ENCODE results near the gene PANX2. TPM values are rescaled to one million over a fixed set of nuclear protein-coding genes. Genes with fewer than 3 reads are reported as not detected.

The PANX2 gene
- total and polyA plus RNA-seq, 7 donors = 0.17 to 3.0 (median 0.36) TPM; not detected in 2

DNA sequence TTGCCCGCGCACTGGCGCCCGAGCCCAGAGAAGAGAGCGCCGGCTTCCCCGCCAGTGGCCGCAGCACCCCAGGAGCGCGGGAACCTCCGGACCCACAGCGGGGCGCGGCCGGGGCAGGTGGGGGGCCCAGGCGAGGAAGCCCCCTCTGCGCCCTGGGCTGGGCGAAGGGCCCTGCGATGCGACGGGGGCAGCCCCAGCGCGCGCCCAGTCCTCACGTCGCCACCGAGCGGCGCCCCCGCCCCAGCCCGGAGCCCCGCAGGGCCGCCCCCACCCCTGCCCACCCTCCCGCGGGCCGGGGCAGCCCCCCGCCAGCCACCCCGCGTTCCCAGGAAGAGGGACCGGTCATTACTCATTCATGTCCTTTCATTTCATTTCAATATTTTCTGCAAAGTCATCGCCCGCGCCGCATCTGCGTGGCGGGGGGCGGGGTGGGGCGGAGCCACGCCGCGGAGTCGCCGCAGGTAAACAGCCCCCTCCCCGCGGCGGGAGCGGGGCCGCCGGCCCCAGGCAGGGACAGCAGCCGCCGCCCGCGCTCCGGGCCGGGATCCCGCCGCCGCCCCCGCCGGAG lies 673 bp upstream of the PANX2 start:
- Histone ChIP-seq H3K27me3 (peaks cover 17 to 52% (median 33%) of the 10 kb centered on the region in 3 donors), H3K4me1 (peaks cover 0 to 16% (median 14%) of the 10 kb centered on the region in 4 donors), H3K9me3 (no peaks in the 10 kb centered on the region), H3K27ac (no peak overlapping the region), H3K36me3 (no peaks in the 10 kb centered on the region), H3K4me3 (peak overlapping the region in 3 of 4 donors; percentile 44 to 56 (median 53))
- 1% methylated on average over 70 of the region's 70 CpGs for WGBS, 2 donors
- TF ChIP-seq, protein P1, sequence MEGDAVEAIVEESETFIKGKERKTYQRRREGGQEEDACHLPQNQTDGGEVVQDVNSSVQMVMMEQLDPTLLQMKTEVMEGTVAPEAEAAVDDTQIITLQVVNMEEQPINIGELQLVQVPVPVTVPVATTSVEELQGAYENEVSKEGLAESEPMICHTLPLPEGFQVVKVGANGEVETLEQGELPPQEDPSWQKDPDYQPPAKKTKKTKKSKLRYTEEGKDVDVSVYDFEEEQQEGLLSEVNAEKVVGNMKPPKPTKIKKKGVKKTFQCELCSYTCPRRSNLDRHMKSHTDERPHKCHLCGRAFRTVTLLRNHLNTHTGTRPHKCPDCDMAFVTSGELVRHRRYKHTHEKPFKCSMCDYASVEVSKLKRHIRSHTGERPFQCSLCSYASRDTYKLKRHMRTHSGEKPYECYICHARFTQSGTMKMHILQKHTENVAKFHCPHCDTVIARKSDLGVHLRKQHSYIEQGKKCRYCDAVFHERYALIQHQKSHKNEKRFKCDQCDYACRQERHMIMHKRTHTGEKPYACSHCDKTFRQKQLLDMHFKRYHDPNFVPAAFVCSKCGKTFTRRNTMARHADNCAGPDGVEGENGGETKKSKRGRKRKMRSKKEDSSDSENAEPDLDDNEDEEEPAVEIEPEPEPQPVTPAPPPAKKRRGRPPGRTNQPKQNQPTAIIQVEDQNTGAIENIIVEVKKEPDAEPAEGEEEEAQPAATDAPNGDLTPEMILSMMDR (IDR thresholded peaks at IDR 0.05) = no peak
- TF ChIP-seq EP300 (IDR thresholded peaks at IDR 0.05) (no peak), POLR2AphosphoS5 (IDR thresholded peaks at IDR 0.05) (no peak), POLR2A (IDR thresholded peaks at IDR 0.05) (no peak)
- intact Hi-C loops (cut with DNase I) = no loop called here
- peak; percentile 47 for DNase-seq

DNA sequence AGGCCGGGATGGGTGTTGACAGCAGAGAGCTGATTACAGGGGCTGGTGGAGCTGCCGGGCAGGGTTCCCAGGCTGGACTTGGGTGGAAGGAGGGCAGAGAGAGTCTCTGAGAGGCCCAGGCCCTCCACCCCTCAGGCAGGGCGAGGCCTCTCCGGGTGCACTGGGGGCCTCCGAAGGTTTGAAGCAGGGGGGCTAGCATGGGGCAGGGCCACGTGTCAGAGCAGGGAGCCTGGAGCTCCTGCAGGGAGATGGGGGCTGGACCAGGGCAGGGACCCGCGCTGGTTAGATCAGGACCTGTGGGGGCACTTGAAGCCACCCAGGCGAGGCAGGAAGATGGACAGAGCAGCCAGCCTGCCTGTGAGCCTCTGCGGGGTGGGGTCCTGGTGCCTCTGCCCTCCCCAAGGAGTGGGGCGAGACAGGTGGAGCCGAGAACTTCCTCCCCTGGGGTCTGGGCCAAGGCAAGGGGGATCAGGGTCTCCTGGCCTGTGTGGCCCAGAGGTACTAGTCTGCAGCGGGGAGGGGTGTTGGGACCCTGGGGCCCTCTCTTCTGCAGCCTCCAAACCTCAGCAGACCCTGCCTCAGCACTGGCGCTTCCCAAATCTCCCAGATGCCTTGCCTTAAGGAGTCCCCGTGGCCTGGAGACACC lies 911 bp downstream of the PANX2 start:
- H3K36me3 ChIP-seq = no peaks in the 10 kb centered on the region
- peaks cover 0 to 16% (median 14%) of the 10 kb centered on the region in 4 donors for H3K4me1 ChIP-seq
- intact Hi-C loops (cut with DNase I) = no loop called here
- H3K9me3 ChIP-seq = no peaks in the 10 kb centered on the region
- no peak overlapping the region for H3K27ac ChIP-seq
- DNase-seq = no peak
- 53 to 73% methylated on average over 15 of the region's 15 CpGs for WGBS, 2 donors
- TF ChIP-seq, protein P1 (IDR thresholded peaks at IDR 0.05) = no peak
- no peak for TF ChIP-seq POLR2A (IDR thresholded peaks at IDR 0.05)
- TF ChIP-seq POLR2AphosphoS5 (IDR thresholded peaks at IDR 0.05) = no peak
- no peak for TF ChIP-seq EP300 (IDR thresholded peaks at IDR 0.05)
- H3K27me3 ChIP-seq = peaks cover 17 to 55% (median 33%) of the 10 kb centered on the region in 3 donors
- no peak overlapping the region for H3K4me3 ChIP-seq

DNA sequence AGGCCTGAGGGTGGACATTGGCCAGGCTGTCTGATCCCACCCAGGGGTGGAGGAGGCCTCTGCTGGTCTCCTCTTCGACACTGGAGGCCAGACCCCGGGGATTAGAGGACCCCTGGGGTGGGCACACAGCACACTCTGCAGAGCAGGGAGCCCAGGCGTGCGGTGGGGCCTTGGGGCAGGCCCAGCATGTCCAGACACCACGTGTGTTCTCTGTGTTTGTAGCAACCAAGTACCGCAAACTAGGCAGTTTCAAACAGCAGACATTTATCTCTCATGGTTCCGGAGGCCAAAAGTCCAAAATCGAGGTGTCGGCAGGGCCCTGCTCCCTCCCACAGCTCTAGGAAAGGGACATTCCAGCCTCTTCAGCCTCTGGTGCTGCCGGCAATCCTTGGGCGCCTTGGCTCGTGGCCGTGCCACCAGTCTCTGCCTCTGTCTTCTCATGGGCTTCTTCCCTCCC lies 1.5 kb downstream of the PANX2 start:
- H3K9me3 ChIP-seq = no peaks in the 10 kb centered on the region
- intact Hi-C loops (cut with DNase I) = no loop called here

DNA sequence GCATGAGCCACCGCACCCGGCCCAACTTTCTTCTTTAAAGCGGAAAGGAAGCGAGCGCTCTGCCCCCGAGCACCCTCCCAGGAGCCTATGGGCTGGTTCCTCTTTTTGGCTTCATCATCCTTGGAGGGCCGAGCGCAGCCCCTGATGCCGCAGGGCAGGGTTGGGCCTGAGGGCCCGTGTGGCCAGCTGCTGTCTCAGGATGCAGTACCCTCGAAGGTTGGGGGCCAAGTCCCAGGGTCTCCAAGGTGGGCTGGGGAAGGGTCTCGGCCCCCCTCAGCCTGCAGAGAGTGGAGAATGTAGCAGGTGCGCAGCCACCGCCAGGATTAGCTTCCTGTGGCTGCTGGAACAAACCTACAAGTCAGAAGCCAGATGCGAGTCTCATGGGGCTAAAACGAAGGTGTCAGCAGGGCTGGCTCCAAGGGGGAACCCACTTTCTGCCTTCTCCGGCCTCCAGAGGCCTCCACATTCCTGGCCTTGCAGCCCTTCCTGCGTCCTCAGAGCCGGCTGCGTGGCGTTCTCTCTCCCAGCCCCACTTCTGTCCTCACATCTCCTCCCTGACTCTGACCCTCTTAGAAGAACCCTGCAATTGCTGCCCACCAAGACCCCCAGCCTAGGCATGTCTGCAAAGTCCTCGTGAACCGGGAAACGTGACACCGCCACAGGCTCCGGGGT lies 2.9 kb downstream of the PANX2 start:
- intact Hi-C loops (cut with DNase I) = no loop called here
- Histone ChIP-seq H3K27ac (no peak overlapping the region), H3K4me3 (no peak overlapping the region), H3K4me1 (peaks cover 0 to 22% (median 15%) of the 10 kb centered on the region in 4 donors), H3K27me3 (peaks cover 26 to 73% (median 39%) of the 10 kb centered on the region in 3 donors), H3K9me3 (no peaks in the 10 kb centered on the region), H3K36me3 (no peaks in the 10 kb centered on the region)
- DNase-seq = no peak
- TF ChIP-seq EP300 (IDR thresholded peaks at IDR 0.05) (no peak), POLR2AphosphoS5 (IDR thresholded peaks at IDR 0.05) (no peak), POLR2A (IDR thresholded peaks at IDR 0.05) (no peak)
- TF ChIP-seq, protein P1 (IDR thresholded peaks at IDR 0.05) = no peak
- 58 to 77% methylated on average over 26 of the region's 26 CpGs for WGBS, 2 donors

More for the DNA sequence above, 1.5 kb downstream of the PANX2 start:
- DNase-seq = no peak
- Histone ChIP-seq H3K36me3 (no peaks in the 10 kb centered on the region), H3K4me1 (peaks cover 0 to 16% (median 14%) of the 10 kb centered on the region in 4 donors), H3K27ac (no peak overlapping the region), H3K4me3 (no peak overlapping the region), H3K27me3 (peaks cover 17 to 60% (median 33%) of the 10 kb centered on the region in 3 donors)
- TF ChIP-seq POLR2A (IDR thresholded peaks at IDR 0.05) = no peak
- no peak for TF ChIP-seq EP300 (IDR thresholded peaks at IDR 0.05)
- TF ChIP-seq, protein P1 (IDR thresholded peaks at IDR 0.05) = no peak
- no peak for TF ChIP-seq POLR2AphosphoS5 (IDR thresholded peaks at IDR 0.05)
- WGBS, 2 donors = 56 to 77% methylated on average over 13 of the region's 13 CpGs

All from sigmoid colon (tissue), 7 donors.